Testis (tissue), 2 donors: Measurements from ENCODE around the gene HOXD12.

Experiments used
- CTCF ChIP-seq, 3 experiments: fragments of 450-650 bp in 2 of 3; fragments of 200-600 bp in 1 of 3; sonication (generic) in 1 of 3; IDR thresholded peaks; one replicate each; pipeline ENCODE4 v1.5.1; 2016 to 2019; ENCODE audit warnings: antibody characterized with exemption in 3 of 3, mild to moderate bottlenecking in 2 of 3, moderate library complexity in 1 of 3
- POLR2A ChIP-seq: fragments of 450-650 bp; IDR thresholded peaks from one replicate; pipeline ENCODE4 v1.6.1; 2017; ENCODE audit warnings: antibody characterized with exemption, mild to moderate bottlenecking, moderate library complexity

- TF ChIP-seq CTCF (IDR thresholded peaks at IDR 0.05) (no peak), POLR2A (no peak)
Measured at GRCh38 chr2:176083796-176084261, 15.8 kb upstream of the HOXD12 start, which contains the start of gene EVX2.
